Hepatocyte (in vitro differentiated cells): ENCODE results near the gene WSCD2. TPM values are rescaled to one million over a fixed set of nuclear protein-coding genes. Genes with fewer than 3 reads are reported as not detected.

Source experiments
- DNase-seq: peaks from one replicate; pipeline ENCODE4 v3.0.0-alpha.2; 2016; ENCODE audit warnings: low spot score
- H2AFZ ChIP-seq: fragments of 200-600 bp; sonication (generic); 2 replicates; pipeline ENCODE4 v1.6.0; 2016; ENCODE audit warnings: antibody characterized with exemption, mild to moderate bottlenecking
- H3K27ac ChIP-seq: fragments of 200-600 bp; sonication (generic); 2 replicates; pipeline ENCODE4 v1.5.1; 2016; ENCODE audit warnings: mild to moderate bottlenecking
- H3K27me3 ChIP-seq: fragments of 200-600 bp; sonication (generic); 2 replicates; pipeline ENCODE4 v1.6.1; 2016
- H3K36me3 ChIP-seq: fragments of 200-600 bp; sonication (generic); replicated peaks from 2 replicates; pipeline ENCODE4 v1.5.1; 2016; ENCODE audit warnings: low read depth; ENCODE audit not compliant: insufficient read depth
- H3K4me1 ChIP-seq: fragments of 200-600 bp; sonication (generic); 2 replicates; pipeline ENCODE4 v1.5.1; 2016; ENCODE audit warnings: mild to moderate bottlenecking, moderate library complexity; ENCODE audit not compliant: insufficient read depth
- H3K4me2 ChIP-seq: fragments of 200-600 bp; sonication (generic); 2 replicates; pipeline ENCODE4 v1.6.0; 2016
- H3K4me3 ChIP-seq: fragments of 200-600 bp; sonication (generic); 2 replicates; pipeline ENCODE4 v1.5.1; 2016; ENCODE audit warnings: mild to moderate bottlenecking
- H3K79me2 ChIP-seq: fragments of 200-600 bp; sonication (generic); 2 replicates; pipeline ENCODE4 v1.6.0; 2017; ENCODE audit warnings: mild to moderate bottlenecking
- H3K9me2 ChIP-seq: fragments of 200-600 bp; sonication (generic); replicated peaks from 2 replicates; pipeline ENCODE4 v1.6.0; 2017; ENCODE audit warnings: mild to moderate bottlenecking; ENCODE audit not compliant: insufficient read depth
- H3K9me3 ChIP-seq: fragments of 200-600 bp; sonication (generic); 2 replicates; pipeline ENCODE4 v1.5.1; 2016; ENCODE audit warnings: low read depth, mild to moderate bottlenecking
- H4K20me1 ChIP-seq: fragments of 200-600 bp; sonication (generic); 2 replicates; pipeline ENCODE4 v1.6.0; 2016; ENCODE audit warnings: mild to moderate bottlenecking; ENCODE audit not compliant: insufficient read depth, poor library complexity, severe bottlenecking
- CTCF ChIP-seq: fragments of 200-600 bp; sonication (generic); IDR thresholded peaks from 2 replicates; pipeline ENCODE4 v1.5.1; 2016; ENCODE audit warnings: antibody characterized with exemption, mild to moderate bottlenecking; ENCODE audit not compliant: poor library complexity
- EZH2 ChIP-seq: fragments of 200-600 bp; sonication (generic); IDR thresholded peaks from 2 replicates; pipeline ENCODE4 v1.6.1; 2016; ENCODE audit warnings: antibody characterized with exemption, mild to moderate bottlenecking, borderline replicate concordance
- EZH2phosphoT487 ChIP-seq: fragments of 200-600 bp; sonication (generic); IDR thresholded peaks from one replicate; pipeline ENCODE4 v1.6.1; 2018; ENCODE audit warnings: antibody characterized with exemption, mild to moderate bottlenecking, low read depth, moderate library complexity; ENCODE audit not compliant: unreplicated experiment, severe bottlenecking
- WGBS: methylation state at CpG from one replicate; pipeline ENCODE4 v1.1.6; 2016; ENCODE audit warnings: low lambda C conversion rate; ENCODE audit errors: missing lambda C conversion rate; 5-methylcytosine and 5-hydroxymethylcytosine counted together
- polyA plus RNA-seq: library from polyadenylated mRNA; unstranded; fragments of >200 nt; fragmentation: Nextera tagmentation; extraction: Ambion mirVana; gene quantifications from 2 replicates; pipeline ENCODE4 v1.2.1, GENCODE V29; 2016
- total RNA-seq: library from RNA; depleted of rRNA; stranded (reverse); fragments of >200 nt; gene quantifications from 2 replicates; pipeline ENCODE4 v1.2.3, GENCODE V29; 2014

The WSCD2 gene
- total and polyA plus RNA-seq, 2 experiments from 2014 or later, result 4.2 to 4.3 TPM

DNA sequence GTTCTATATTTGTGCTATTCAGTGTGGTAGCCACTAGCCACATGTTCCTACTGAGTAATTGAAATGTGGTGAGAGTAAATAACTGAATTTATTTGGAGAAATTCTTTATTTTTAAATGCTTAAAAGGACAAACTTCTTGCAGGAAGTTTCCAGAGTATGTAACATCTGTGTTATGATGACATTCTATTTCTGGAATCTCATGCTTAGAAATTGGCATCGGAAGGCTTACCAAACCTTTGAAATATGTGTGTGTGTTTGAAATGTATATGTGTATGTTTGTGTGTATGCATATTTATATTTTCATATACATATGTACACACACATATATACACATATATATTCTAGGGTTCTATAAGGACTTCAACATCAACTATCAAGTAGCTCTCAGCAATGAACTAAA is 12.4 kb upstream of the WSCD2 start:
- no peak overlapping the region for H3K4me3 ChIP-seq
- no peaks in the 10 kb centered on the region for H4K20me1 ChIP-seq
- H3K27me3 ChIP-seq, result no peaks in the 10 kb centered on the region
- no peaks in the 10 kb centered on the region for H3K9me3 ChIP-seq
- H3K9me2 ChIP-seq, result no peaks in the 10 kb centered on the region
- H2AFZ ChIP-seq, result no peak overlapping the region
- H3K27ac ChIP-seq, result no peak overlapping the region
- H3K4me1 ChIP-seq, result peaks cover 4% of the 10 kb centered on the region
- WGBS, result 93% methylated on average over 1 of the region's 1 CpG
- TF ChIP-seq EZH2phosphoT487, result no peak
- no peak for TF ChIP-seq EZH2
- no peak for TF ChIP-seq CTCF
- H3K36me3 ChIP-seq, result no peaks in the 10 kb centered on the region
- no peak for DNase-seq
- no peaks in the 10 kb centered on the region for H3K79me2 ChIP-seq
- H3K4me2 ChIP-seq, result no peak overlapping the region

DNA sequence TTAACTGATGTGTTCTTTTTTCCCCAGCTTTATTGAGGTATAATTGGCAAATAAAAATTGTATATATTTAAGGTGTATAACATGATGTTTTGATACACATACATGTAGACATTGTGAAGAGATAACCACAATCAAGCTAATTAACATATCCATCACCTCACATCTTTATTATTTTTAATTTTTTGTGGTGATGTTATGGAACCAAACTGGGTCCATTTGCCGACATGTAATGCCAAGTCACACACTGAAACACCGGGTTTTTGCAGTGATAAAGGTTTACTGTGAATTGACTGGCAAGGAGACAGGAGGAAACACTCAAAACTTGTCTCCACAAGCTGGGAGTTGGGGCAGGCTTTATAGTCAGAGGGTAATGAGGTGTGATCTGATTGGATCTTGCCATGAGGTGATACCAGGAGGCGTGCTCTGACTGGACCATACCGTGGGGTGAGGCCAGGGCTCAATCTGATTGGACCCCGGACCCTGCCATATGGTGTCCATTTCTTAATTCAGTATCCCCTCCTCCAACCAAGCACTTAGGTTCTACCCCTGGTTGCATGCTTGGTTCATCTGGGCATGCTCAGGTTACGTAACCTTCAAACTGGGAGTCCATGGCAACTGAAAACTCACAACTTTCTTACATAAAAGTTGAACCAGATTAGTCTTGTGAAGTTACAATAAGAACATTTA is 11.8 kb upstream of the WSCD2 start:
- Histone ChIP-seq H3K27ac (no peak overlapping the region), H3K79me2 (no peaks in the 10 kb centered on the region), H2AFZ (no peak overlapping the region), H3K4me1 (peaks cover 4% of the 10 kb centered on the region), H3K4me3 (no peak overlapping the region), H4K20me1 (no peaks in the 10 kb centered on the region), H3K27me3 (no peaks in the 10 kb centered on the region), H3K9me2 (no peaks in the 10 kb centered on the region), H3K4me2 (no peak overlapping the region), H3K36me3 (no peaks in the 10 kb centered on the region), H3K9me3 (no peaks in the 10 kb centered on the region)
- TF ChIP-seq CTCF, result no peak
- TF ChIP-seq EZH2, result no peak
- no peak for TF ChIP-seq EZH2phosphoT487
- 86% methylated on average over 6 of the region's 6 CpGs for WGBS
- DNase-seq, result no peak

- Histone ChIP-seq H2AFZ (no peak overlapping the region), H3K4me2 (no peak overlapping the region), H3K79me2 (no peaks in the 10 kb centered on the region), H3K9me3 (no peaks in the 10 kb centered on the region), H3K4me3 (no peak overlapping the region), H4K20me1 (no peaks in the 10 kb centered on the region), H3K9me2 (no peaks in the 10 kb centered on the region), H3K27ac (no peak overlapping the region), H3K4me1 (peaks cover 4% of the 10 kb centered on the region), H3K27me3 (no peaks in the 10 kb centered on the region), H3K36me3 (no peaks in the 10 kb centered on the region)
- TF ChIP-seq CTCF, result no peak
- no peak for TF ChIP-seq EZH2
- no peak for TF ChIP-seq EZH2phosphoT487
- no peak for DNase-seq
These were observed 11.2 kb upstream of the WSCD2 start for GRCh38 chr12:108117902-108118301.
